Myocyte (in vitro differentiated cells): ENCODE results near the gene FBXO31. TPM values are rescaled to one million over a fixed set of nuclear protein-coding genes. Genes with fewer than 3 reads are reported as not detected.
"Not testable (repeated sequence)": the region's sequence is repeated elsewhere in the genome, so short reads cannot be mapped to it uniquely, and the experiment has no call there.

ENCODE experiments used
- DNase-seq: peaks from one replicate; pipeline ENCODE4 v3.0.0-alpha.2; 2012; ENCODE audit warnings: low read depth
- total RNA-seq: library from RNA; depleted of rRNA; stranded (reverse); fragments of >200 nt; gene quantifications from 2 replicates; pipeline ENCODE4 v1.2.3, GENCODE V29; 2014

Gene FBXO31
- total RNA-seq, 1 donor from 2014 or later, result 38.9 TPM

- DNase-seq, result no peak
Observed at GRCh38 chr16:87411375-87412271, 28.0 kb upstream of the FBXO31 start.

- no peak for DNase-seq
Observed at GRCh38 chr16:87410968-87411367, 27.4 kb upstream of the FBXO31 start.

- no peak for DNase-seq
Observed at GRCh38 chr16:87410530-87410929, 27.0 kb upstream of the FBXO31 start.

GRCh38 chr16:87409781-87410180, 26.2 kb upstream of the FBXO31 start:
- no peak for DNase-seq

GRCh38 chr16:87409153-87409552, 25.6 kb upstream of the FBXO31 start:
- DNase-seq, result no peak

GRCh38 chr16:87407511-87408112, 24.0 kb upstream of the FBXO31 start:
- no peak for DNase-seq

- DNase-seq, result no peak
Observed at GRCh38 chr16:87406495-87407088, 23.0 kb upstream of the FBXO31 start.

- peak; percentile 56 for DNase-seq
Observed at GRCh38 chr16:87404764-87405625, 21.4 kb upstream of the FBXO31 start.

GRCh38 chr16:87395181-87395842, 11.7 kb upstream of the FBXO31 start:
- no peak for DNase-seq

- DNase-seq, result no peak
Observed at GRCh38 chr16:87393680-87394055, 10.1 kb upstream of the FBXO31 start.

- DNase-seq, result peak; percentile 44
Observed at GRCh38 chr16:87392821-87393679, 9.5 kb upstream of the FBXO31 start.

GRCh38 chr16:87391950-87392820, 8.6 kb upstream of the FBXO31 start, which contains the start of gene MAP1LC3B:
Gene MAP1LC3B (plus strand): TSS chr16:87392336. CDS start chr16:87392428, 92 bp downstream.
- DNase-seq, result peak; percentile 95

GRCh38 chr16:87391324-87391949, 7.9 kb upstream of the FBXO31 start:
- DNase-seq, result no peak

- DNase-seq, result no peak
Observed at GRCh38 chr16:87390641-87391323, 7.2 kb upstream of the FBXO31 start.

GRCh38 chr16:87389914-87390313, 6.3 kb upstream of the FBXO31 start:
- not testable (repeated sequence) for DNase-seq

GRCh38 chr16:87389245-87389644, 5.7 kb upstream of the FBXO31 start:
- no peak for DNase-seq

- DNase-seq, result no peak
Observed at GRCh38 chr16:87388818-87389134, 5.2 kb upstream of the FBXO31 start.
